NCI-H82 (cell line): ENCODE measurements around the gene ALDH3A1.
A peak's percentile ranks its signal among the peaks of the same experiment; 100 is the strongest.

Source experiments
- DNase-seq: peaks from one replicate; lab custom pipeline; 2025; lab: John Stamatoyannopoulos, UW

The ALDH3A1 gene

GRCh38 chr17:19741832-19742457 lies 6.2 kb downstream of the ALDH3A1 start:
- no peak for DNase-seq

DNA sequence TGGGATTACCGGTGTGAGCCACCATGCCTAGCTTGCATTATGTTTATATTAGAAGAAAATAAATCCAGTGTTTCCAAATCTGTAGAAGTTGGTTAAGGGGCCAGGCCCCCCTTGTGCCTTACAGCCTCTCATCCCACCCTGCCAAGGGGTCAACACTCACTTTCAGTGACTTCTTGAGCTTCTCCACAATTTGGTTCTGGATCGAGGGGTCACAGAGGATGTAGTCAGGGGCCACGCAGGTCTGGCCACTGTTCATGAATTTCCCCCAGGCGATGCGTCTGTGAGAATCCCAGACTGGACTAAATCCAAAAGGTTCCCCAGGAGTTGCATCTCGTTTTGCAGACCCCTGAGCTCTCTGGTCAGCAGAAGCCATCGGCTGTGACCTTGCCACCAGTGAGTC lies 7.2 kb downstream of the ALDH3A1 start:
- no peak for DNase-seq

DNA sequence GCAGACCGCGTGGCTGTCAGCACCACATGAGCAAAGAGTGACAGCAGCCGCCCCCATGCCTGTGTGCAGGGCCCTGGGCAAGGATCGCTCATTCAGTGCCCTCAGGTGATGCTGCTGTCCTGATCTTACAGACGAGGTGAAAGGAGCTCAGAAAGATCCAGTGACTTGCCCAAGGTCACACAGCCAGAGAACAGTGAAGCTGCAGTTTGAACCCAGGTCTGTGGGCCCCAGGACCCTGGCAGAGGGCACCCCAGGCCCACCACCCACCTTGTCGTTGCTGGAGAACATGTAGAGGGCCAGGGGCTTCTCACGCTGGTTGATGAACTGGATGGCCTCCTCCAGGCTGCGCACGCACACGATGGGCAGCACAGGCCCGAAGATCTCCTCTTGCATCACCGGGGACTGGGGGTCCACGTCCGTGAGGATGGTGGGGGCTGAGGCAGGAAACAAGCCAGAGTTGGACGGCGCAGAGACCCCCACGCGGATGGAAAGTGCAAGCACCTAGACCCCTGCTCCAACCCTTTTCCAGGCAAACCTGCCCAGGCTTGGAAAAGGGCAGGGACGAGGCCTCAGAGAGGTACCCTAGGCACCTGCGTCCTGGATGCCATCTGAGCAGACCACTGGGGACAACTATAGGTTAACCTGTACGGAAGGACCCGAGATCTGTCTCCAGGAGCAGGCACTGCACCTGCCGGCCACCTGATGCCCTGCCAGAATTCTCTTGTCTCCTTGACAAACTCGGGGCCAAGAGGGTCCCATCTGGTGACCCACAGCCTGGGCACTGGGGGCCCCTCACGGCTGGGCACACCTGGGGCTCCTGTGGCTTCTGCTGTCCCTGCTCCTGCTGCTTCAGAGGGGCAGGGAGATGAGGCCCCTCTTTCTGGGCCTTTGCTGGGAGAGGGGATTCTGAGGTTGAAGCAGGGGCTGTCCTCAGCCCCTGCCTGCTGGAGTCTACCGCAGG lies 8.6 kb downstream of the ALDH3A1 start:
- DNase-seq: no peak

GRCh38 chr17:19738757-19739156 lies 9.3 kb downstream of the ALDH3A1 start:
- DNase-seq: no peak

- no peak for DNase-seq
Observed at GRCh38 chr17:19738073-19738449, 10.0 kb downstream of the ALDH3A1 start.

GRCh38 chr17:19737305-19738072 lies 10.6 kb downstream of the ALDH3A1 start:
- DNase-seq: no peak

DNA sequence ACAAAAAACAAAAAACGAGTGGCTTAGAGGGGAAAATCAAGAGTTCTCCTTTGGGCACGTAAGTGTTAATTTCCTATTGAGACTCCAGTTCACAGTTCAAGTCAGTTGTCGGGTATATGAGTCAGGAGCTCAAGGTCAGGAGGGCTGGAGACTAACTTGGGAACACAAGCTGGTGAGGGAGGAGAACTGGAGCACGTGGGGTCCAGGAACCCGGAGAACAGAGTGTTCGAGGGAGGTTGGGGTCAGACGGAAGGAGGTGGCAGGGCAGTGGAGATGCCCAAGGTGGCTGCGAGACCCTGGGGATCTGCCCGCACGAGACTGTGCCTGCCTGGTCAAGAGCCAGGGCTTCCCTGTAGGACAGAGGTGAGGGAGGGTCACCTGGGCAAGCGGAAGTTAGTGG lies 12.0 kb downstream of the ALDH3A1 start:
- DNase-seq: no peak

GRCh38 chr17:19733953-19734526 lies 14.1 kb downstream of the ALDH3A1 start:
- DNase-seq: no peak

DNA sequence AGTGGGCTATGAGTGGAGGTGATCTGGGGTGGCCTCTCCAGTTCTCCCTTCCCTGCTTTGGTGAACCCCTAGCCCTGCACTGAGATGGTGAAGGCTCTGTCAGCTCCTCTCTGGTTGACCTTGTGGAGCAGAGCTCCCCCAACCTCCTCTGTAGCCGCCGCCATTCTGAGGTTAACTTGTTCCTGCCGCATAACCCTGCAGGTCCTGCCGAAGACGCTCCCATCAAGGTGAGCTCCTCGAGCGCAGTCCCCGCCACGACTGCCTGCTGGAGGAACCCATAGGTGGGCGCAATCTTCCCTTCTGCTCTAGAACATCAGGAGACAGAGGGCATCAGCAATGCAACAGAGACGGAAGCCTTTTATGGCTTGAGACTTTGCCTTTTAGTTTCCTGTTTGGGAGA lies 16.5 kb downstream of the ALDH3A1 start:
- DNase-seq: no peak

DNA sequence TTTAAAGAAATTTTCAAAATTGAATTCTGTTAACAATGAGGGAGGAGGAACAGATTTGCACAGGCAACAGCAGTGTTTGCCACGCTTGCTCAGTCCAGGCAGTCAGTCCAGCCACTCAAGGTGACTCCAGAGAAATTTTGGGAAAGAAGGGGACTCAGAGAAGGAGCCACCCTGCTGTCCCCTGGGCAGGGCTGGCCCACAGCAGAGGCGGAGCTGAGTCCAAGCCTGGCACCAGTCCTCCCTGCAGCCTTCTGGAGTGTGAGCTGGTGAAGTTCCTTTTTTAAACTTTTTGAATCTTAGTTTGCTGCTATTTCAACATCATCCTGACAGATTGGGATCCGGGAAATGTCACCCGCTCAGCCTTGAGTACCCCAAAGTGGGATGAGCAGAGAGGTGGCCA lies 17.3 kb downstream of the ALDH3A1 start:
- no peak for DNase-seq

GRCh38 chr17:19729900-19730299 lies 18.2 kb downstream of the ALDH3A1 start:
- no peak for DNase-seq

- peak; percentile 72 for DNase-seq
Observed at GRCh38 chr17:19728084-19728495, 20.0 kb downstream of the ALDH3A1 start.

- DNase-seq: no peak
Observed at GRCh38 chr17:19727501-19728078, 20.5 kb downstream of the ALDH3A1 start.

DNA sequence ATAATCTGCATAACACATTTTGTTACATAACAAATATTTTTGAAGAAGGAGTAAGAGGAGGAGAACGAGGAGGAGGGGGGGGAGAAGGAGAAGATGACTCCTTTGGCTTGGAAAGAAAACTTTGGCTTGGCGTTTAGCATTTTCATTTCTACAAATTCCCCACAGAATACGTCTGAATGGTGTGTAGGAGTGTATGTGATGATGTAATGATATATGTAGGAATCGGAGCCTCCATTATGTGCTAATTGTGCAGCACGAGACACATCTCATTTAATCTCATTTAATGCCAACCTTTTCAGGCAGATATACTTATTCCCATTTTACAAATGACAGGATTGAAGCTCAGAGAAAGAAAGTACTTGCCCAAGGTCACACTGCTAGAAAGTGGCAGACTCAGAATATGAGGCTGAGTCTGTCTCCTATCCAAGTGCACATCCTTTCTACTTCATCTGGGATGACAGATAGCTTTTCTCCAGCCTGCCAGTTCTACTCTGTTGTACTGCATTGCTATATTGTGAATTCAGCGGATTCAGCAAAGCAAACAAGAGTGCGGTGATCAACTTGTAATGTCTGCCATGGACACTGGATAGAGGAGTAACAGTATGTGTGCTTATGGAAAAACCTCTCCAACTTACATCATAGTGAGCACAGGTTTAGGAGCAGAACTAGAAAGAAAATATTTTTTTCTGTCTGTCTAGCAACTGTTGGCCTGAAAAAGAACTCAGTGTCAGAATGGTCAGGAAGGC lies 21.3 kb downstream of the ALDH3A1 start:
- DNase-seq: no peak

- no peak for DNase-seq
Observed at GRCh38 chr17:19725486-19725885, 22.6 kb downstream of the ALDH3A1 start.

DNA sequence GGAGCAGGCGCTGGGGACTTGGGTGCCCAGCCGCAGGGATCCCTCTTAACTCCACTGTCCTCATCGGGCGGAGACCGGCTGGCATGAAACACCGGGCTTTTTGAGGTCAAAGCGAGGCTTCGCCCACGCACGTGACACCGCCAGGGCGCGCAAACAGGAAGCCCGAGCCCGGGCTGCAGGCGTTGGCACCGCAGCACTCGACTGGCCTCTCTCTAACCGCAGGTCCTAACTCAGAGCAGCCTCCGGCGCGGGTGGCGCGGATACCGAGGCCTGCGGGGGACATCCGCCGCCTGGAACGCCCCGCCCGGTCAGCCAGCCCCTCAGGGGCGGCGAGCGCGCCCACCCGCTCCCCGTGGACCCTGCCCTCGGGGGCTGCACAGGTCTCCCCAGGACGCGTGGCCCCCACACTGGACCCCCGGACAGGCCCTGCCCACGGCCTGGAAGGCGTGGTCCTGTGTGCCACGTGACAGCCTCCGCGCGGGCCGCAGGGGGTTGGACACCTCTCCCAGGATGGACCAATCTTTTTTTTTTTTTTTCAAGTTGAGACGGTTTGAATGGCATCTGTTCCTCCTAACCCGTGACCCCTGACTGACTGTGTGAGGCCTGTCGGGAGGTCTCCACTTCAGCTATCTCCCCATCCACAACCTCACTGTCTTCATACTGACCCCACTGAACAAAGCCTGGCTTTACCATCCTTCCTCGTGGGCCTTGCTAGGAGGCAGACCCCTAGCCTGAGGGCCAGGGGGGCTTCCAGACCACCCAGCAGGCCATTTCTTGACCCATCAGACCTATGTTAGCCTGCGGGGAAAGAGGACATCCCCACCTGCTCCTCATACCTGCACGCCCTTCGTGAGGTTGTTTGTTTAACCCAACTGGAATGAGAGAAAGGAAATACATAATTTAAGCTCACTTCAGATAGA lies 23.3 kb downstream of the ALDH3A1 start:
- no peak for DNase-seq

GRCh38 chr17:19723964-19724363 lies 24.1 kb downstream of the ALDH3A1 start:
- DNase-seq: no peak

GRCh38 chr17:19720631-19721426 lies 27.3 kb downstream of the ALDH3A1 start:
- DNase-seq: peak; percentile 29

- no peak for DNase-seq
Observed at GRCh38 chr17:19720210-19720475, 28.0 kb downstream of the ALDH3A1 start.
